SH-SY5Y (cell line): ENCODE measurements around the gene APOBEC3H.

Experiments
- GATA2 ChIP-seq: IDR thresholded peaks from 2 replicates; pipeline ENCODE4 v1.6.1; 2011; ENCODE audit warnings: mild to moderate bottlenecking, low read depth, low read length
- GATA3 ChIP-seq: IDR thresholded peaks from 2 replicates; pipeline ENCODE4 v1.6.1; 2011; ENCODE audit warnings: low read depth, mild to moderate bottlenecking, low read length, moderate library complexity

DNA sequence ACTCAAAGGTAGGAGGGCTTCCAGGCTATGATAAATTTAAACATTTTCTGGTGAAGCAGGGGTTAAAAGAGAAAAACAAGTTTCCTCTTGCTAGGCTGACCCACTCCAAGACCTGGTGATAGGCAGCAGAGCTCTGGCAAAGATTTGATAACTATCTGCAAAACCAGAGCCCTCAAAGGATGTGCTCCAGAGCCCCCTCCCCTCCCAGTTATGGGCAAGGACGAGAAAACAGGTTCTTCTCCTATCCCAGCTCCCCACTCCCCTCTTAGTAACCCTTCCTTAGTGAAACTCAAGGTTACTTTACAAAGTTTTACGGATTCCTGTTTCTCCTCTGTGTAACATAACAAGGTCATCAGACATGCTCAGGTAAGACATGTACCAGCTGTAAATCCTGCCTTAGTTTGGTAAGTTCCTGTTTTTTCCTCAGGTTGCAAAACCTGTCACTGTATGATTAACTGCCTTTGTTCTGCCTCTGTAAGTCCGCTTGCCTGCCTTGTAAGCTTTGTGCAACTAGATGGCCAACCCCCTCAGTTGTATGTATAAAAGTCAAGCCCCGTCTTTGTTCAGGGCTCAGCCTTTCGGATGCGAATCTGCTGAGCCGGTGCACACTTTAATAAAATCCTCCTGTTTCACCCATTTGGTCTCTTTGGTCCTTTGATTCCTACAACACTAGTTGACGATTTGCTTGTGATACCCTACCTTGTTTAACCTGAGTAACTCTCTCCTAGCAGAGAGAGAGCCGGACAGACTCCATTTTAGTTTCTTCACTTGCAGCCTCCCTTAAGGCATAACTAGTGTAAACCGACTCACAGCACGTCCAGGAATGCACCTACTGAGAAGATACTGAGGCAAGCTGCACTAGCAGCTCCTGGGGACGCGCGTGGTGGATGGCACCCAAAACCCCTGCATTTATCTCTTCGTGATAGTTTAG, 13.9 kb downstream of the APOBEC3H start:
- TF ChIP-seq GATA2 (peak; percentile 44; the same call in 1 of the 2 replicates), GATA3 (no peak)
